ENCODE data around the gene MTG1.
"Not testable (repeated sequence)": the region's sequence is repeated elsewhere in the genome, so short reads cannot be mapped to it uniquely, and the experiment has no call there.

Gene MTG1

GRCh38 chr10:133365461-133366129 lies 28.4 kb upstream of the MTG1 start:
- ATAC-seq (replicated peaks): no peak
- Mint-ChIP-seq H3K27me3 (no peaks in the 10 kb centered on the region), H3K4me1 (peaks cover 12 to 24% of the 10 kb centered on the region in 2 donors), H3K4me3 (no peak overlapping the region), H3K36me3 (peaks cover 45 to 46% of the 10 kb centered on the region in 2 donors), H3K9me3 (no peaks in the 10 kb centered on the region), H3K27ac (no peak overlapping the region)
- no peak for DNase-seq

- Mint-ChIP-seq H3K27me3 (no peaks in the 10 kb centered on the region), H3K4me3 (no peak overlapping the region), H3K27ac (no peak overlapping the region), H3K36me3 (peaks cover 46 to 47% of the 10 kb centered on the region in 2 donors), H3K9me3 (no peaks in the 10 kb centered on the region), H3K4me1 (peaks cover 11 to 19% of the 10 kb centered on the region in 2 donors)
- DNase-seq (no peak), ATAC-seq (replicated peaks) (no peak)
These were observed 27.9 kb upstream of the MTG1 start for GRCh38 chr10:133366130-133366478.

DNA sequence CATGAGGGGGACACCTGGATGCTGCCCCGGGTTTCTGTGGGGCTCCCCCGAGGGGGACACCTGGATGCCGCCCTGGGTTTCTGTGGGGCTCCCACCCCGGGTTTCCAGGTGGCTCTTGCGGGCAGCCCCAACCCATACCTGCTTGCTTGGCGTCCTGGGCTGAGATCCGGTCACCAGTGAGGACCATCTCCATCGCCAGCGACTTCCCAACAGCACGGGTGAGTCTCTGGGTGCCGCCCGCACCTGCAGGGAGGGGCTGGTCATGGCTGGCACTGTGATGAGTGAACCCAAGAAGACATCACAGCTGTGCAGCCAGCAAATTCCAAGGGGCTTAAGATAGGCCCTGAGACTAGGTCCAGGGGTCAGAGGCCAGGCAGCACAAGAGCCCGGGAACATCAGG lies 27.2 kb upstream of the MTG1 start:
- ATAC-seq (replicated peaks) (no peak), DNase-seq (no peak)
- Mint-ChIP-seq H3K27me3 (no peaks in the 10 kb centered on the region), H3K4me1 (peaks cover 7 to 19% of the 10 kb centered on the region in 2 donors), H3K36me3 (peaks cover 41 to 46% of the 10 kb centered on the region in 2 donors), H3K27ac (no peak overlapping the region), H3K9me3 (no peaks in the 10 kb centered on the region), H3K4me3 (no peak overlapping the region)

DNA sequence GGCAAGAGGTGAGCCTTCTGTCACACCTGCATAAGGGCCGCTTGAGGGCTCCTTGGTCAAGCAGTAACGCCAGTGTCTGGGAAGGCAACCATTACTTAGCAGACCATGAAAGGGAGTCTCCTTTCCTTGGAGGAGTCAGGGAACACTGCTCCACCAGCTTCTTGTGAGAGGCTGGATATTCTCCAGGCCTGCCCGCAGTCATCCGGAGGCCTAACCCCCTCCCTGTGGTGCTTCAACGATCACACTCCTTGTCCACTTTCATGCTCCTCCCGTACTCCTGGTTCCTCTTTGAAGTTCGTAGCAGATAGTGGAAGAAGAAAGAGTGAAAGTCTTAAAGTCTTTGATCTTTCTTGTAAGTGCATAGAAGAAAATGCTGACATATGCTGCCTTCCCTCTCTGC lies 26.5 kb upstream of the MTG1 start:
- peaks cover 7 to 18% of the 10 kb centered on the region in 2 donors for H3K4me1 Mint-ChIP-seq
- H3K9me3 Mint-ChIP-seq; DNase-seq; H3K27ac Mint-ChIP-seq; H3K4me3 Mint-ChIP-seq; ATAC-seq (replicated peaks); H3K27me3 Mint-ChIP-seq: not testable (repeated sequence)
- H3K36me3 Mint-ChIP-seq: peaks cover 36 to 41% of the 10 kb centered on the region in 2 donors

- Mint-ChIP-seq H3K4me1 (peaks cover 9 to 21% of the 10 kb centered on the region in 2 donors), H3K36me3 (peaks cover 34 to 36% of the 10 kb centered on the region in 2 donors), H3K27ac (peak overlapping the region; percentile 32), H3K27me3 (no peaks in the 10 kb centered on the region), H3K4me3 (no peak overlapping the region), H3K9me3 (no peaks in the 10 kb centered on the region)
- DNase-seq (no peak), ATAC-seq (replicated peaks) (no peak)
These were observed 25.8 kb upstream of the MTG1 start for GRCh38 chr10:133368153-133368552.

DNA sequence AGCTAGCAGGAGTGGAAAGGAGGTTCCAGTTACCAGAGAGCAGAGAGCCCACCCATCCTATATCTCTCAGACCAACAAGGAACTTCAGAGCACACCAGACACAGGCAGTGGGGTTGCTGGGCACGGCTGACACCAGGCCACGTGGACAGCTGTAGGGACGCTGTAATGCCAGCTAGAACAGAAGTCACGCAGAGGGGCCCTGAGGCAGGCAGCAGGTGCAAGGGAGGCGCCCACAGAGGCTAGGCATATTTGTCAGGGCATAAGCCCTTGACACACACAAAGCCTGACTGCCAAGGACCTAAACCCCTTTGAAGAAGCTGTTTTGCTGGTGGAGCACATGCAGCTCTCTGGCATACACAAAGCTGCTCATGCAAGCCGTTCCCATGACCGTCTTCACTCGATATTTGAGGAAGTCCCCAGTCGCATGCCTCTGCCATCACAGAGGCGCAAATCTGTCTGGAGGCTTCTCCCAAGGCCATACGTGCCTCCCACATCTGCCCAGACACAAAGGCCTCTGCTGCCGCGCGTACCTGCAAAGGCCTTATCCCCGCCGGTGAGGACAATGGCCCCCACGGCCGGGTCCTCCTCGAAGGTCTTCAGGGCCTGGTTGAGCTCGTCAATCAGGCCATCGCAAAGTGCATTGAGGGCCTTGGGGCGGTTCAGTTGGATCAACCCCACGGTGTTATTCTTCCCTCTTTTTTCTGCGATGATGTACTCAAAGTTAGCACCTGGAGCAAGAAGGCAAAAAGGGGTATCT lies 23.7 kb upstream of the MTG1 start:
- Mint-ChIP-seq H3K36me3 (peaks cover 25 to 30% of the 10 kb centered on the region in 2 donors), H3K27me3 (no peaks in the 10 kb centered on the region), H3K4me1 (peaks cover 12 to 35% of the 10 kb centered on the region in 2 donors), H3K9me3 (peaks cover 0 to 2% of the 10 kb centered on the region in 2 donors), H3K4me3 (no peak overlapping the region), H3K27ac (no peak overlapping the region)
- ATAC-seq (replicated peaks): no peak
- DNase-seq: no peak

GRCh38 chr10:133372507-133372906 lies 21.4 kb upstream of the MTG1 start:
- ATAC-seq (replicated peaks) (no peak), DNase-seq (no peak)
- peaks cover 21 to 26% of the 10 kb centered on the region in 2 donors for H3K36me3 Mint-ChIP-seq
- H3K4me1 Mint-ChIP-seq: peaks cover 14 to 43% of the 10 kb centered on the region in 2 donors
- peaks cover 0 to 2% of the 10 kb centered on the region in 2 donors for H3K9me3 Mint-ChIP-seq
- H3K27ac Mint-ChIP-seq: no peak overlapping the region
- peak overlapping the region; percentile 82 to 99 for H3K4me3 Mint-ChIP-seq
- no peaks in the 10 kb centered on the region for H3K27me3 Mint-ChIP-seq

- Mint-ChIP-seq H3K36me3 (peaks cover 16 to 20% of the 10 kb centered on the region in 2 donors), H3K27me3 (no peaks in the 10 kb centered on the region), H3K4me3 (peak within 1 kb of the TSS; percentile 93 to 99), H3K27ac (peak within 1 kb of the TSS; percentile 96), H3K4me1 (peaks cover 14 to 50% of the 10 kb centered on the region in 2 donors), H3K9me3 (peaks cover 0 to 2% of the 10 kb centered on the region in 2 donors)
- ATAC-seq (replicated peaks) (peak; percentile 97), DNase-seq (peak; percentile 94)
These were observed 20.5 kb upstream of the MTG1 start, which contains the start of gene ECHS1 for GRCh38 chr10:133373174-133374090. Gene ECHS1, minus strand, starts transcription at chr10:133373354. Its CDS starts 21 bp downstream, at chr10:133373333.

- Mint-ChIP-seq H3K36me3 (peaks cover 8 to 15% of the 10 kb centered on the region in 2 donors), H3K4me3 (no peak overlapping the region), H3K9me3 (peaks cover 0 to 2% of the 10 kb centered on the region in 2 donors), H3K27me3 (no peaks in the 10 kb centered on the region), H3K27ac (no peak overlapping the region), H3K4me1 (peaks cover 21 to 54% of the 10 kb centered on the region in 2 donors)
- no peak for DNase-seq
- ATAC-seq (replicated peaks): no peak
These were observed 18.4 kb upstream of the MTG1 start for GRCh38 chr10:133375357-133376115.

- Mint-ChIP-seq H3K4me3 (peak overlapping the region in 1 of 2 donors; percentile 69), H3K4me1 (peaks cover 26 to 59% of the 10 kb centered on the region in 2 donors), H3K36me3 (peaks cover 8 to 12% of the 10 kb centered on the region in 2 donors)
- not testable (repeated sequence) for ATAC-seq (replicated peaks); H3K27ac Mint-ChIP-seq; H3K9me3 Mint-ChIP-seq; DNase-seq; H3K27me3 Mint-ChIP-seq
These were observed 17.8 kb upstream of the MTG1 start for GRCh38 chr10:133376183-133376582.

GRCh38 chr10:133377025-133377817 lies 16.7 kb upstream of the MTG1 start:
- DNase-seq (no peak), ATAC-seq (replicated peaks) (no peak)
- Mint-ChIP-seq H3K9me3 (peaks cover 0 to 2% of the 10 kb centered on the region in 2 donors), H3K4me1 (peaks cover 25 to 58% of the 10 kb centered on the region in 2 donors), H3K27ac (no peak overlapping the region), H3K4me3 (peak overlapping the region; percentile 69 to 86), H3K36me3 (peaks cover 8 to 14% of the 10 kb centered on the region in 2 donors), H3K27me3 (no peaks in the 10 kb centered on the region)

DNA sequence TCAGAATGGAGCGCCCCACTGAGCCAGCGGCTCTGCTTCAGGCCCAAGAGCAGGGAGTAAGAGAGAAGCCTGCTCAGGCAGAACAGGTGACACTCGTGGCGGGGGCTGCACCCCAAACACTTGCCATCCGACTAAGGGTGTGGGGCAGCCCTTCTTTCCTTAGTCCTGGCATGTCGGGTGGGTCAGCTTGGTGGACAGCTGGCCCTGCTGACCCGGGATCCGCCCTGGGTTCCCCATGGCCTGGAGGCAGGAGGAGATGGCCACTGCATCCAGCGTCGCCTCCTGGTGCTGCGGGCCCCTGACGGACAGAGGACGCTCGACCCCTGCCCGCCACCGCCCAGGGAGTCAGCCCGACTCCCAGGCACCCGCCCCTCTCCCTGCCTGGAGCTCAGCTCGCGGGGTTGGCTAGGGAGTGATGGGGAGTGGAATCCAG lies 16.1 kb upstream of the MTG1 start:
- H3K36me3 Mint-ChIP-seq: peaks cover 8 to 14% of the 10 kb centered on the region in 2 donors
- peaks cover 0 to 2% of the 10 kb centered on the region in 2 donors for H3K9me3 Mint-ChIP-seq
- ATAC-seq (replicated peaks) (no peak), DNase-seq (no peak)
- peak overlapping the region; percentile 79 to 86 for H3K4me3 Mint-ChIP-seq
- peak overlapping the region; percentile 73 for H3K27ac Mint-ChIP-seq
- H3K27me3 Mint-ChIP-seq: no peaks in the 10 kb centered on the region
- peaks cover 25 to 57% of the 10 kb centered on the region in 2 donors for H3K4me1 Mint-ChIP-seq
